Measurements from ENCODE around the gene C2CD4B.

- no peak for TF ChIP-seq CTCF (conservative IDR thresholded peaks at IDR 0.05)
- TF ChIP-seq ZFX (IDR thresholded peaks at IDR 0.05), result no peak
These were observed 44.7 kb upstream of the C2CD4B start for GRCh38 chr15:62209821-62210220.

Data from C4-2B (cell line).